ENCODE measurements around the gene P2RX5.

P2RX5 gene

DNA sequence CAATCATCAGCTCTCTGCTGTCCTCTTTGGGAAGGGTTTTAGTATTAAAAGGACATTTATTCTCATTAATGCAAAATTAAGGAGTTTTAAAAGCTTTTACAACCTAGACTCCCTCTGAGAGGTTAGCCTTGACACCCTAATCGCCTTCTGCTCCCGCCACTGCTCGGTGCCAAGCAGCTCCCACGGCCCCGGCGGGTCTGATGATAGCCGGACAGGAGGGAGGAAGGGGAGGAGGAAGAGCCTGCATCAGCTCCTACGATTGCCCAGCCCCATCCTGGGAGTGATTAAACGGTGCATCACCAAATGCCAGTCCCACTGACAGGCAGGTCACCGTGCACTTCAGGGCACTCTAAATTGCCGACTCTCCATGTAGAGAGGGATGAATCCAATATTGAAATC, 68.2 kb downstream of the P2RX5 start:
- CTCF ChIA-PET = interaction anchor here (0.6 to 0.9 kb wide), 3 partner anchors 9 to 200 kb away, joined by 3 read pairs; no protein-coding TSS in a partner anchor
- POLR2A ChIA-PET = no interaction called here
- Histone ChIP-seq H3K4me1 (ENCODE audit: control extremely low read depth in 1 of 4, control insufficient read depth in 4 of 4, insufficient read depth in 4 of 4, low read length in 3 of 4) (no peaks in the 10 kb centered on the region), H3K27me3 (replicated peaks in 2 of 5; ENCODE audit: control insufficient read depth in 4 of 5, insufficient read depth in 5 of 5, low read length in 4 of 5) (no peaks in the 10 kb centered on the region), H3K27ac (ENCODE audit: insufficient read depth in 1 of 2, low read depth in 1 of 2, low read length in 2 of 2, poor library complexity in 1 of 2, severe bottlenecking in 2 of 2) (no peak overlapping the region), H3K4me3 (ENCODE audit: control insufficient read depth in 1 of 7, extremely low read depth in 1 of 7, insufficient read depth in 4 of 7, low read depth in 2 of 7, low read length in 6 of 7) (no peak overlapping the region), H3K9me3 (ENCODE audit: control extremely low read depth in 1 of 5, control insufficient read depth in 4 of 5, insufficient read depth in 2 of 5, low read depth in 1 of 5, low read length in 4 of 5) (no peaks in the 10 kb centered on the region), H3K36me3 (ENCODE audit: control insufficient read depth in 4 of 4, insufficient read depth in 4 of 4, low read length in 3 of 4) (peaks cover 11 to 59% (median 43%) of the 10 kb centered on the region in 4 experiments)
- DNase-seq = no peak
- WGBS (ENCODE audit: insufficient coverage) = 95% methylated on average over 7 of the region's 11 CpGs

DNA sequence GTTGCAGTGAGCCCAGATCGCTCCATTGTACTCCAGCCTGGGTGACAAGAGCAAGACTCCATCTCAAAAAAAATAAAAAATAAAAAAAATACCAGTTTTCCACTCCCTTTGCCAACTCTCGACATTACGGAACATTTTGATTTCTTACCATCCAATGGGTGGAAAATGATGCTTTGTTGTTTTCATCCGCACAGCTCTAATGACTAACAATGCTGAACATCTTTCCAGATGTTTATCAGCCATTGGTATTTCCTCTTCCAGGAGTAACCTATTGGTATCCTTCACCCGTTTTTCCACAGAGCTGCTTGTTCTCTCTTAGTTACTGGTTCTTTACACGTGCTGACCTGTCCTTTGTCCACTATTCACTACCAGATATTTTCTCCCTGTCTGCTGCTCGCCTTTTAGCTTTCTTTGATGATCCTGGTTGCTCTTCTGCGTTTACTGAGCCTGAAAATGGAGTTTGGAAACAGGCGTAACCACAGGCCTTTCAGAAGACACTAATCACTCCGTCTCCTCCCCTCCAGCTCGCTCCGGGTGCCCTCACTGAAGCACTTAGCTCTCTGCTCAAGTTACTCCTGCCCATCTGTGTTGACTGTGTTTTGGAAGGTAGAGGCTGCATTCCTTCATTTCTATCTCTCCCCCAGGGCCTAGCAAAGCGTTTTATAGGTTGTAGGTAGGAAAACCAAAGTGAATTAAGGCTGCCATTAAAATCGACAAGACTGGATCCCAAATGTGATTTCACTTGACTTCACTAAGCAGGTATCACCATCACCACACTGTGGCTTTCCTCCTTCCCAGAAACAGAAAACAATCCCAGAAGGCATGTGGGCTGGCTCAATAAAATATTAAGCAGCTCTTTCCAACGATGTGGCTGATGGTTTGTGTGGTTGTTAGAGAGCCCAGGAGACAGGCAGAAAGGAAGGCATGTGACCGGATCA, 68.9 kb downstream of the P2RX5 start:
- H3K4me1 ChIP-seq (ENCODE audit: control extremely low read depth in 1 of 4, control insufficient read depth in 4 of 4, insufficient read depth in 4 of 4, low read length in 3 of 4) = no peaks in the 10 kb centered on the region
- H3K36me3 ChIP-seq (ENCODE audit: control insufficient read depth in 4 of 4, insufficient read depth in 4 of 4, low read length in 3 of 4) = peaks cover 14 to 60% (median 43%) of the 10 kb centered on the region in 4 experiments
- H3K4me3 ChIP-seq (ENCODE audit: control insufficient read depth in 1 of 7, extremely low read depth in 1 of 7, insufficient read depth in 4 of 7, low read depth in 2 of 7, low read length in 6 of 7) = no peak overlapping the region
- H3K27ac ChIP-seq (ENCODE audit: insufficient read depth in 1 of 2, low read depth in 1 of 2, low read length in 2 of 2, poor library complexity in 1 of 2, severe bottlenecking in 2 of 2) = no peak overlapping the region
- no peaks in the 10 kb centered on the region for H3K27me3 ChIP-seq (replicated peaks in 2 of 5; ENCODE audit: control insufficient read depth in 4 of 5, insufficient read depth in 5 of 5, low read length in 4 of 5)
- no peaks in the 10 kb centered on the region for H3K9me3 ChIP-seq (ENCODE audit: control extremely low read depth in 1 of 5, control insufficient read depth in 4 of 5, insufficient read depth in 2 of 5, low read depth in 1 of 5, low read length in 4 of 5)
- ChIA-PET CTCF (interaction anchor here (0.6 to 0.9 kb wide), 3 partner anchors 10 to 201 kb away, joined by 3 read pairs; no protein-coding TSS in a partner anchor), POLR2A (no interaction called here)
- DNase-seq = no peak
- WGBS (ENCODE audit: insufficient coverage) = 84% methylated on average over 10 of the region's 16 CpGs

Measured in common myeloid progenitor, CD34-positive (primary cell).